ENCODE data around the gene SYNE2.

SYNE2 gene

GRCh38 chr14:63875311-63875710, 22.5 kb downstream of the SYNE2 start:
- no peak for DNase-seq

GRCh38 chr14:63877550-63877939, 24.7 kb downstream of the SYNE2 start:
- no peak for DNase-seq

GRCh38 chr14:63878052-63878451, 25.2 kb downstream of the SYNE2 start:
- DNase-seq = no peak

- DNase-seq = no peak
Observed at GRCh38 chr14:63878792-63879191, 26.0 kb downstream of the SYNE2 start.

- no peak for DNase-seq
Observed at GRCh38 chr14:63881926-63882325, 29.1 kb downstream of the SYNE2 start.

GRCh38 chr14:63887899-63888298, 35.1 kb downstream of the SYNE2 start:
- no peak for DNase-seq

- DNase-seq = no peak
Observed at GRCh38 chr14:63890553-63890952, 37.7 kb downstream of the SYNE2 start.

- no peak for DNase-seq
Observed at GRCh38 chr14:63891148-63891975, 38.6 kb downstream of the SYNE2 start.

- no peak for DNase-seq
Observed at GRCh38 chr14:63892265-63892664, 39.5 kb downstream of the SYNE2 start.

- peak; percentile 82 for DNase-seq
Observed at GRCh38 chr14:63893701-63894458, 41.1 kb downstream of the SYNE2 start.

- DNase-seq = no peak
Observed at GRCh38 chr14:63895510-63895909, 42.7 kb downstream of the SYNE2 start.

- DNase-seq = peak; percentile 66
Observed at GRCh38 chr14:63896278-63896720, 43.5 kb downstream of the SYNE2 start.

GRCh38 chr14:63897721-63898163, 44.9 kb downstream of the SYNE2 start:
- no peak for DNase-seq

- DNase-seq = no peak
Observed at GRCh38 chr14:63899953-63900352, 47.1 kb downstream of the SYNE2 start.

- DNase-seq = no peak
Observed at GRCh38 chr14:63901434-63902085, 48.8 kb downstream of the SYNE2 start.

GRCh38 chr14:63902375-63902976, 49.7 kb downstream of the SYNE2 start:
- DNase-seq = no peak

GRCh38 chr14:63904724-63905123, 51.9 kb downstream of the SYNE2 start:
- no peak for DNase-seq

GRCh38 chr14:63905370-63905769, 52.6 kb downstream of the SYNE2 start:
- DNase-seq = no peak

GRCh38 chr14:63908667-63909264, 56.0 kb downstream of the SYNE2 start:
- DNase-seq = no peak

- DNase-seq = no peak
Observed at GRCh38 chr14:63909984-63910383, 57.2 kb downstream of the SYNE2 start.

- DNase-seq = no peak
Observed at GRCh38 chr14:63910583-63911363, 58.0 kb downstream of the SYNE2 start.

GRCh38 chr14:63911404-63911803, 58.6 kb downstream of the SYNE2 start:
- no peak for DNase-seq

Measured in left hindlimb (tissue), 1 donor.